SK-MEL-5 (cell line): ENCODE results near the gene ABHD8. TPM values are rescaled to one million over a fixed set of nuclear protein-coding genes. Genes with fewer than 3 reads are reported as not detected.

Experiments used
- DNase-seq: peaks from one replicate; pipeline ENCODE4 v3.0.0-alpha.2; 2016; ENCODE audit warnings: low read depth, low spot score
- in situ Hi-C: cut with HindIII; loops from 2 replicates; pipeline ENCODE4 v1.10.0; 2016; ENCODE audit warnings: low sequenced_read_pairs, high pct_unique_total_duplicates, low pct_unique_long_range_greater_than_20kb
- total RNA-seq: library from RNA; depleted of rRNA; stranded (reverse); fragments of >200 nt; shearing (Covaris generic); gene quantifications from 2 replicates; pipeline ENCODE4 v1.2.3, GENCODE V29; 2014

Gene ABHD8
- total RNA-seq, 1 experiment from 2014 or later, result 3.4 TPM

- DNase-seq, result no peak
- in situ Hi-C loops, result no loop called here
Observed at GRCh38 chr19:17335575-17335974, 32.4 kb upstream of the ABHD8 start.

DNA sequence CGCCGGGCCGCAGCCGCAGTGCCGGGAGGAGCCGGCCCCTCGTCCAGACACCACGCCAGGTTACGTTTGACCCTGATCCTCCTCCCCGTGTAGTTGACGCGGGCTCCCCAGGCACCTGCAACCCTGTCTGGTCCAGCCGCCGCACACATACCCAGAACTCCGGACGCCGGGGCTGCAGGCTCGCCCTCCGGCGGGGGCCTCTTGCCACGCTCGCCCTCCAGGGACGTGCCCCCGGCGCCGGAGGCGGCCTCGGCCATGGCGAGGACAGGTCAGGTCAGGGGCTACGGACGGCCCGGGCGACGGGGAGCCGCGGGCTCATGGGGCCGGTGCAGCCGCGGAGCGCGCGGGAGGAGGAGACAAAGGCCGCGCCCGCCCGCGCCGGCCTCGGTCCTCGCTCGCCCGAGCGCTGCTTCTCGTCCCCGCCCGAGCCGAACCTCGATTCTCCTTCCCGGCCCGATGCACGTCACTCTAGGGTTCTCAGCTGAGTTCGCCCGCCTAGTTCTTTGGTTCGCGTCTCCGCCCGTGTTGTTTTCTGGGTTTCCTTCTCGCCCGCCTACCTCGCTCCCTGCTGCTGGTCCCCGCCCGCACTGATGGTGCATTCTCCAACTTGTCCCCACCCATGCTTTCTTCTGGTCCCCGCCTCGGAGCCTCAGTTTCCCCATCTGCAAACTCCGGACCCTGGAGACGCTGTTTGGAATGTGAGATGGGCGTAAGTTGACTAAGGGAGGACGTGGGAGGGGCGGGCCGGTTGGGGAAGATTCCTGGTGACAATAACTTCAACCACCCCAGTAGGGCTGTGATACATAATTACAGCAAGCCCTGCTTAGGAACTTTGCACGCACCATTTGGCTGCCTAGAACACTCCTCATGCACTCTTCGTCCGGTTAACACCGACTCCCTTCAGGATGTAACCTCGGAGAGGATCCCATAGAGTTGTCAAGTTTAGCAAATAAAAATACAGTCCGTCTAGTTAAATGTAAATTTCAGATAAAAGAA lies 31.5 kb upstream of the ABHD8 start, which contains the start of gene ANO8:
Gene ANO8 (minus strand): TSS at position 442 of the 996 bp plus-strand sequence. CDS start 185 bp downstream, at position 257.
- DNase-seq, result peak; percentile 93
- in situ Hi-C loops, result no loop called here

DNA sequence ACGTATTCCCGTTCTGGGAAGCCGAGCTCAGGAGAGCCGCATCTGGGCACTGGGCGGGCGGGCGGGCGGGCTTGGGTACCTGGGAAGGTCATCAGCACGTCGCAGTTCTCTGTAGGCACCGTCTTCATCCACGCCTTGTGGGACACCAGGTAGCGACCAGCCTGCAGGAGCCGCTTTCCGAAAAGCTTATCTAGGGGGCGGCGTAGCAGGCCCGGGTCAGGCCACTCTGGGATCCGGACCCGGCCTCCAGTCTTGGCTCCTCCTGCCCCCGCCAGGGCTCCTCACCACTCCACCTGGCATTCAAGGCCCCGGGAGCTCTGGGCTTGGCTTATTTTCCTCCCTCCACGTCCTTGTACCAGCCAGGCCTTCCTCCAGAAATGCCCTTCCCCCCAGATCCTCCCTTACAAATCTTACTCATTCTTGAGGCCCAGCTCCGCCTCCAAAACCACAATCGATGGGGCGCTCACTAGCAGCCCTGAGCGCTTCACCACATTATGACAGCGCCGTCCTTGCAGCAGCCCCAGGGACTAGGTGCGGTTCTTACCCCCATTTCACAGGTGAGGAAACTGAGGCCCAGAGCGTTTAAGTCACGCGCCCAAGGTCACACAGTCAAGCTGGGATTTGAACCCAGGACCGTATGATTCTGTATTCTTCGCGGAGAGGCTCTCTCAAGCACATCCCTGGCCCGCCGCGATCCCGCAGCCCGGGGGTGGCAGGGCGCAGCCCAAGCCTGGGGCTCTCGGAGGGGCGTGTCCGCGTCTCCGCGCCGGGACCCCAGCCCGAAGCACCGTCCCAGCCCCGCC lies 30.6 kb upstream of the ABHD8 start:
- no peak for DNase-seq
- in situ Hi-C loops, result no loop called here

DNA sequence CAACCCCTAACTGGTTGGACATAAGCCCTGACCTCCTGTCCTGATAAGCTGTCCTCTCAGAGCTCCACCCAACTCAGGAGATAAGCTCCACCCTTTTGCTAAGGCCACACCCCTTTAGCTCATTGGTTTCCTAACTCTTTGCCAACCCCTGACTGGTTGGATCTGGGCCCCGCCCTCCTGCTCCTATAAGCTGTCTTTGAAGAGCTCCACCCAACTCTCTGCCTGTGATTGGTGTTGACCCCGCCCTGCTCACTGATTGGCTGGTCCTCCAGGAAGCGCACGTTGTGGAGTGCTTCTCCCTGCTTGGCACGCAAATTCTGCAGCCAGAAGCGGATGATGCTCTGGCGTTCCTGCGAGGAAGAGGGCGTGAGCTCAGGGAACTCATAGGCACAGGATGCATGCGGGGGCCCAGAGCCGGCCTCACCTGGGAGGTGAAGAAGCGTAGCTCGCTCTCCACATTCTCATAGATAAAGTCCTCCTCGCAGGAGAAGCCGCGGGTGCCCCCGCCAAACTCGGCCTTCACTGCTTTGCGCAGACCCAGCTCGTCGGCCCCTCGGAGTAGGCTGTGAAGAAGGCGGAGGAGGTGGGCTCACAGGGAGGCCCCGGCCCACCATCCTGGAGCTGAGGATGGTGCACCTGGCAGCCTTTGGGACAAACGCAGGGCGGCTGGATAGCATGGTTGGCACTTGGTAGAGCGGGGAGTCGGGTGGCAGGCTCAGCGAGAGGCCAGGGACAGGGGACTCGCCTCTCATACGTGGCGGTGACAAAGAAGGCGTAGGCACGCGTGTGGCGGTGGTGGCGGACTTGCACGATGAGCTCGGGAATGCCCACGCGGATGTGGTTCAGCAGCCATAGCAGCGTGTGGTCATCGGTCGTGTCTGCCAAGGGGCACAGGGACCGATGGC lies 29.7 kb upstream of the ABHD8 start:
- DNase-seq, result peak; percentile 72

DNA sequence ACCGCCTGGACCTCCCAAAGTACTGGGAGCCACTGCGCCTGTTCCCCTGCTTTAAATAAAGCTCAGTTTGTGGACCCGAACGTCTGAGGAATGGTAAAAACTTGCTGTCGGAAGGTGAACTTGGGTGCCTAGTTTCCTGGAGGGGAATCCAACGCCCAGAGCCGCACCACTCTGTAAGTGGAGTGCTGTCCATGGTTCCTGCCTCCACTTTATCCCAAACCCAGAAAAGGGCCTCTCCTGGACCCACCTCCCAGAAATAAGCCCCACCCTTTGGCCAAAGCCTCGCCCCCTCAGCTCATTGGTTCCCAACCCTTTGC lies 29.1 kb upstream of the ABHD8 start:
- in situ Hi-C loops, result no loop called here
- DNase-seq, result no peak

More for the DNA sequence above, 29.7 kb upstream of the ABHD8 start:
- in situ Hi-C loops, result no loop called here

GRCh38 chr19:17331045-17331558 lies 27.9 kb upstream of the ABHD8 start:
- in situ Hi-C loops, result no loop called here
- DNase-seq, result no peak

DNA sequence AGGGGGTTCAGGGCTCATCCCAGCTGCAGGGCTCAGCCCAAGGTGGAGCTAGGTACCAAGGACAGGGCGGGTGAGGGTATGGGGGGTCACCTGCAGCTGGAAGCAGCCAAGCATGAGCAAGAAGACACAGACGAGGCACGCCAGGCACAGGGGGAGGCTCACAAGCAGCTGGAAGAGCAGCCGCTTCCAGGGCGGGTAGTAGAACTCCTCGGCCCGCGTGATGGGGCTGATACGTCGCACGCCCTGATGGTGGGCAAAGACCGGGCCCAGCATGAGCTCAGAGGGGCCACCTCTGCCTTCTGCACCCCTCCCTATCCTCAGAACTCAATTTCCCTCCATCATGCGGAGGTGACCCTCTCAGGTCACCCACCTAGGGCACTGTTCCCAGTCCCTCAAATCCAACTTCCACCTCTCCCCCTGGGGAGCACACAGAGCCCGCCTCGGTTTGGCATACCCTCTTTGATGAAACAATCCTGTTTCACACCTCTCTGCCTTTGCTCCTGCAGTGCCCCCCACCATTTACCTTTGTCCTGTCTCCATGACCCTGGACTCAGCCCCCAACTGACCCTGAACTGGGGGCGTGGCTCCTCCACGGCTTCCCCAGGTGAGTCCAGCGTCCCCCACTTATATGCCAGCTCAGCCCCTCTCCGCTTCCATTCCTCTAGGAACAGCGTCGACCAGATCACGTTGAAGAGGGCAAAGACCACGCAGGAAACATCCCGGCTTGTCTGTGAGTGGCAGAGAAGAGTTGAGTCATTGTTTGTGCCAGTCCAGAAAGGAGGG lies 27.2 kb upstream of the ABHD8 start:
- no peak for DNase-seq
- in situ Hi-C loops, result no loop called here

- no peak for DNase-seq
- in situ Hi-C loops, result no loop called here
Observed at GRCh38 chr19:17329366-17330261, 26.4 kb upstream of the ABHD8 start.

- in situ Hi-C loops, result no loop called here
- DNase-seq, result no peak
Observed at GRCh38 chr19:17328517-17329365, 25.5 kb upstream of the ABHD8 start.

DNA sequence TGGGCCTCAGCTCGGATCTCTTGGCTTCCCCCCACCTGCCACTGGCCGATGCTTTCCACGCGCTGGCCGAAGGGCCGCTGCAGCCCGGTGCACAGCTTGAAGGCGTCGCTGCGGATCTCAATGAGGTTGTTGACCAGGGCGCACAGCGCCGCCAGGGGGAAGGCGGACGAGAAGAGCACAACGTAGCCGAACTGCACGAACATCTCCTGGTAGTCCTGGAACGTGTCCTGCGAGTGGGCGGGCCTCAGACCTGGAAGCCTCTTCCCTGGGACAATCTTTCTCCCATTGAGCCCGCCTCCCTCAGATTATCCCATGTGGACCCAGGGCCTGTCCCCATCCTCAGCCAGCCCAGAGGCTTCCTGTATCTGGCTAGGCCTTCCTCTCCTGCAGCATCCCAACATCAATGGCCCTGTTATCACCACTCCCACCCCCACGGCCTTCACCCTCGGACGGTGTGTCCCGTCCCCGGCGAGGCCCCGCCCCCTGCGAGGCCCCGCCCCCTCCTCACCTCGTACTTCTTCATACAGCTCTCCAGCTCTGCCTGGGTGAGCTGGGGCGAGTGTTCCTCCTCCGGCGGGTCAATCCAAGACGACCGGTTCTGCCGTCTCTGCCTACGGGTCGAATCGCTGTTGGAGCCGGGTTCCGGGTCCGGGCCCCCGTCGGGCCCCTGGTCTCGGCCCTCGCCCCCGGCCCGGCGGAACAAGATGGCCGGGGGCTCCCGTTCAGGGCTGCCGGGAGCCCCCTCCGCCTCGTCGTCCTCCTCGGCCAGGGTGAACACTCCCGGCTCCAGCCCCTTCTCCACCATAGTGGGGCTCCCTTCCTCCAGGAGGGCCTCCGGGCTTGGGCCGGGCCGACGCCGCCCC lies 24.7 kb upstream of the ABHD8 start:
- peak; percentile 84 for DNase-seq
- in situ Hi-C loops, result no loop called here

- in situ Hi-C loops, result no loop called here
- DNase-seq, result no peak
Observed at GRCh38 chr19:17327068-17327653, 23.9 kb upstream of the ABHD8 start.

DNA sequence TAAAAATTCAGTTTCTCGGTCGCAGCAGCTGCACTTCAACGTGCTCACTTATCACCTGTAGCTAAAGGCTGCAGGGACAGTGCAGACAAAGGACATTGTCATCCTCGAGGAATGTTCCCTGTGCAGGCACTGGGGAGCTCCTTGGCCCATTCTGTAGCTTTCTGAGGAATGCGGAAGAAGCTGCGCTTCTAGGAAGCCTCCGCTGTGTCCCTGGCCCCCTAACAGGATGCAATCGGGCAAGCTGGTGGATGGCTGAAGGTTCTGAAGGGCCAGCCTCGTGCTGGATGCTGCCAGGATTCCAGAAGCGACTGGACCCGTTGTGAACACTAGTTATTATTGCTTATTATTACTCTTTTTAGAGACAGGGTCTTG lies 23.4 kb upstream of the ABHD8 start:
- no peak for DNase-seq
- in situ Hi-C loops, result no loop called here

GRCh38 chr19:17325881-17326594 lies 22.8 kb upstream of the ABHD8 start:
- in situ Hi-C loops, result no loop called here
- no peak for DNase-seq
